Hematopoietic multipotent progenitor cell treated with erythropoietin and hydrocortisone succinate and interleukin-3 and kit ligand, for 4 days (in vitro differentiated cells): ENCODE results near the gene PANK4.

Experiments used
- DNase-seq: peaks from one replicate; pipeline ENCODE4 v3.0.0-alpha.2; 2015

Gene PANK4

GRCh38 chr1:2508751-2509150 is 17.6 kb downstream of the PANK4 start:
- DNase-seq, result no peak

GRCh38 chr1:2508180-2508579 is 18.2 kb downstream of the PANK4 start:
- DNase-seq, result no peak

GRCh38 chr1:2507744-2508155 is 18.6 kb downstream of the PANK4 start:
- no peak for DNase-seq

GRCh38 chr1:2506901-2507565 is 19.4 kb downstream of the PANK4 start:
- DNase-seq, result no peak

- peak; percentile 54 for DNase-seq
These were observed 20.2 kb downstream of the PANK4 start for GRCh38 chr1:2506007-2506860.

GRCh38 chr1:2505461-2505994 is 20.9 kb downstream of the PANK4 start:
- no peak for DNase-seq

GRCh38 chr1:2504949-2505272 is 21.5 kb downstream of the PANK4 start:
- no peak for DNase-seq

DNA sequence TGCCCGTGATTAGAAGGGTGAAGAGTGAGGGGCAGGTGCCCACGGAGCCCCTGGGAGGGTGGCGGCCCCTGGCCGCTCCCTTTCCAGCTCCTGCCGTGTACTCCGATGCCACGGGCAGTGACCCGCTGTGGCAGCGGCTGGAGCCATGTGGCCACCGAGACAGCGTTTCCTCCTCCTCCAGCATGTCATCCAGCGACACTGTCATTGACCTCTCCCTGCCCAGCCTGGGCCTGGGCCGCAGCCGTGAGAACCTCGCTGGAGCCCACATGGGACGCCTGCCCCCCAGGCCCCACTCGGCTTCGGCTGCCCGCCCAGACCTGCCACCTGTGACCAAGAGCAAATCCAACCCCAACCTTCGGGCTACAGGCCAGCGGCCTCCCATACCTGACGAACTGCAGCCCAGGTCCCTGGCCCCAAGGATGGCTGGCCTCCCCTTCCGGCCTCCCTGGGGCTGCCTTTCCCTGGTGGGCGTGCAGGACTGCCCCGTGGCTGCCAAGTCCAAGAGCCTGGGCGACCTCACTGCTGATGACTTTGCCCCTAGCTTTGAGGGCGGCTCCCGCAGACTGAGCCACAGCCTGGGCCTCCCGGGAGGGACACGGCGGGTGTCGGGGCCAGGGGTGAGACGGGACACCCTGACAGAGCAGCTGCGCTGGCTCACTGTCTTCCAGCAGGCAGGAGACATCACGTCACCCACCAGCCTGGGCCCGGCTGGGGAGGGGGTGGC is 22.0 kb downstream of the PANK4 start:
- no peak for DNase-seq

DNA sequence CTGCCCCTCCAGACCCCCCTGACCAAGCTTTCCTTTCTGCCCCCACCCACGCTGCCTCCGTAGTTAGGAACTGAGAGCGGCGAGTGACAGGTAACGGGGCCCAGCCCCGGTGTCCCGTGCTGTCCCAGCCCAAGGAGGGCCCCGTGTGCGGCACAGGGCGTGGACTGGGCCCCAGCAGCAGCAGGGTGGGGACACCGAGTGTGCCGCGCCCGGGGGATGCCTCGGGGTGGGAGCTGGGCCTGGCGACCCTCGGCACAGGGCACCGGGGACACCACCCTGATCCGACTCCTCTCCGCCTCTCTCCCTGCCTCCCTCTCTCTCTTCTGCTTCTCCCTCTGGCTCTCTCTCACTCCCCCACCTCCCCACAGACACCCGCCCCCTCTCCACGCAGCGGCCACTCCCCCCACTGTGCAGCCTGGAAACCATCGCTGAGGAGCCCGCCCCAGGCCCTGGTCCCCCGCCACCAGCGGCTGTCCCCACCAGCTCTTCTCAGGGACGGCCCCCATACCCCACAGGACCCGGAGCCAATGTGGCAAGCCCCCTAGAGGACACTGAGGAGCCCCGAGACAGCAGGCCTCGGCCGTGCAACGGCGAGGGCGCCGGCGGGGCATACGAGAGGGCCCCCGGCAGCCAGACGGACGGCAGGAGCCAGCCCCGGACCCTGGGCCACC is 22.7 kb downstream of the PANK4 start:
- no peak for DNase-seq

DNA sequence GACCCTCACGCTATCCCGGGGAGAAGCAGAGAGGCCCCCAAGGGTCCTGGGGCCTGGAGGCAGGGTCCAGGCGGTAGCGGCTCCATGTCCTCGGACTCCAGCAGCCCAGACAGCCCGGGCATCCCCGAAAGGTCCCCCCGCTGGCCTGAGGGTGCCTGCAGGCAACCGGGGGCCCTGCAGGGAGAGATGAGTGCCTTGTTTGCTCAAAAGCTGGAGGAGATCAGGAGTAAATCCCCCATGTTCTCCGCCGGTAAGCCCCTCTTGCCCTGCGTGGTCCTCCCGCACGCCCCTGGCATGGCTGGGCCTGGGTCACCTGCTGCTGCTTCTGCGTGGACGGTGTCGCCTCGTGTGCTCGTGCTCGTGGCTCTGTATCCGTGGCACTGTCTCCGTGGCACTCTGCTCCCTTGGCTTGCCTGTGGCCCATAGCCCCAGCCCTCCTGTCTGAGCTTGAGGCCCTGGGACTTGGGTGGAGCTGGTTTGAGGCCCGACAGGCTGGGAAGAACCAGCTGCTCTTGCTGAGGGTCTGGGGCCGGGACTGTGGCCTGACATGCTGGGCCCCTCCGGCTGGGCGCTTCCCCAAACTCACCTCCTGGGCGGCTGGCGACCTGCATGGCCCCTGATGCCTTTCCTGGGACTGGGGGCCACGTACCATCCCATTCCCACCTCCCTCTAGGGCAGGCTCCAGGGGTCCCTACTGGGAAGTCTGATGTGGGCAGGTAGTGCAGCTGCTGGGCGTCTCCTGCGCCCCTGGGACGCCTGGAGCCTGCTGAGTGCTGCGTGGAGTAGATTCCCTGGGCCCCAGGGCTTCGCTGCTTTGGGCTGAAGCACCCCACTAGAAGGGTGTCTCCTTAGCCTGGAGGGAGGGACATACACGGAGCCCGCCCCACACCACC is 23.5 kb downstream of the PANK4 start:
- no peak for DNase-seq

- no peak for DNase-seq
These were observed 24.2 kb downstream of the PANK4 start for GRCh38 chr1:2502210-2502609.

DNA sequence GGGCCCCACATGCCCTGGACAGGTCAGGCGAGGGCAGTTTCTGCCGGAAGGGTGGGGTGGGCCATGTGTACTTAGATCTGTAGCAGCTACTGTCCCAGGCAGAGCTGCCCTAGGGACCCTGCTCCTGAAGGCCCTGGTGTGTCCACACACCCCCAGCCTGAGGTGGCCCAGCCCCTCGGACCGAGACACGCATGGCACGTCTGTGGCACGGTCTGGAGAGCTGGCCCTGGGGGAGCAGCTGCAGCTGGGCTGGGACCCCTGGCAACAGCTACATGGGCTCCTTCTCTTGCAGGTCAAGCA is 24.6 kb downstream of the PANK4 start:
- DNase-seq, result no peak

GRCh38 chr1:2501041-2501819 is 25.2 kb downstream of the PANK4 start:
- no peak for DNase-seq

DNA sequence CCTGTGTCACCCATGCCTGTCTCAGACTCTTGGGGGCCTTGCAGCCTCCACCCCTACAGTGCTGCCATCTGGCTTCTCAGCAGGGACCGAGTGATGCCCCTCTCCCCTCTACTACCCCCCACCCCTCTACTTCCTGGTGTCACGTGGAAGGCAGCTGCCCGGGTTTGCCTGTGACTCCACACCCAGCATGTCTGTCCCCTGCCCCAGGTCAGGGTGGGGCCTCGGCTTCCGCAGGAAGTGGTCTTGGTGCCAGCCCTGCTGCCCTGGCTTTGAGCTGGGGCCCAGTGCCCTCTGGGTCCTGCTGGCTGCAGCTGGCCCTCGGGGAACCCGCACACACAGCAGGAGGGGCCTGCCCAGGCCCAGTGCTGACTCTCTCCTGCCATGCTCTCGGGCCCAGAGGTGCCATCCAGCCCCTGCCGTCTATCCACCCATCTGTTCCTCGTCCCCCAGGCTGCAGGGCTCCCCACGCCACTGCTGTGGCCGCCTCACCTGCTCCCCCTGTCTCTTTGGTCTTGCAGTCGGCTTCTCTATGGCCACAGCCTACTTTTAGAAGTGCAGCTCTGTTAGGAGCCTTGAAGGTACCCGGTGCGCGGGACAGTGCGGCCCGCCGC is 26.3 kb downstream of the PANK4 start:
- peak; percentile 62 for DNase-seq

DNA sequence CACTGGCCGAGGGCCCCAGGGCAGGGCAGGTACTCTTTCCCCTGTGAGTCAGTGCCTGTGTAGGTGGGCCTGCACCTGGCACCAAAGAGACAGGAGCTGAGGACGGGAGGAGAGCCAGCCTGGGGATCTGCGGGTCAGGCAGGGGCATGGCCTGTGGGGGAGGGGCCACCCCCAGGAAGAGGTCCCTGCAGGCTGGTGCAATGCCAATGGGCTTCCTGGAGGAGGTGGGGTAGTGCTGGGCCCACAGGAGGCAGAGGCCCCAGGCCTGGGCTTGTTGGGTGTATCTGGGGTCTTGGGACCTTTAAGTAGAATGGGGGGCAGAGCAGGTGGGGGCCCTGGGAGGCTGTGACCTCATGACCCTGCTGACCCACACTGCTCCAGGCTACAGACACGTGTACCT is 27.1 kb downstream of the PANK4 start:
- DNase-seq, result no peak

GRCh38 chr1:2498648-2499047 is 27.7 kb downstream of the PANK4 start:
- DNase-seq, result no peak

DNA sequence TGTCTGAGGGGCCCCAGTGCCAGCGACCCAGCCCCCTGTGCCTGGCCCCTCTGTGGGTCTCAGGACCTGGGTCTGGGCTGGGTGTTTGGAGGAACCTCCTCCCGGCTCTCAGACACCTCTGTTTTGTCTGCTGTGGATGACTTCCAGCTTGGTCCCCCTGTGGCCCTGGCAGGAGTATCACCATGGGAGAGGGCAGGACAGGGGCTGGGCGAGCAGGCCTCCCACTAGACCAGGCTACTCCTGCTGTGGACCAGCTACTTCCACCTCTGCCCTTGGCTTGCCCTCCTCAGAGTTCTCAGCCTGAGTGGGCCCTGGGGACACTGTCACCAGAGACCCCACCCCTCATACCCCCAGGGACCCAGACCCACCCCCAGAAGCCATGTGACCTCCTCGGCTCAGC is 28.5 kb downstream of the PANK4 start:
- DNase-seq, result no peak

GRCh38 chr1:2496746-2497145 is 29.6 kb downstream of the PANK4 start:
- DNase-seq, result no peak

- no peak for DNase-seq
These were observed 30.2 kb downstream of the PANK4 start for GRCh38 chr1:2496087-2496622.

DNA sequence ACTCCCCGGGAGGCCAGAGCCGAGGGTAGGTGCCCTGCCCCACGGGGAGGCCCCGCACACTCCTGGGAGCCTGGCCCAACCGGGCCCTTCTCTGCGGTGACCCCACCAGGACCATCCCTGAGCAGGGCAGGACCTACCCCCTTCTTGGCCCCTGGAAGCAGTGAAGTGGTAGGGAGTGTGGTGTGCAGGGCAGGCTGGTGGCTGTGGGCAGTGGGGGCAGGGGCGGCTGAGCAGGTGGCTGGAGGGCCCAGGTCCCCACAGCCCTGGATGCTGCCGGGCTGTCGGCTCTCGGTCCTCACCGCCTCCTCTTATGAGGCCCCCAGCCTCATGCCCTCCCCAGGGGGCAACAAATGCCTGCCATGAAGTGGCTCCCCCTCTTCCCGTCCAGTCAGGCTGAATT is 30.9 kb downstream of the PANK4 start:
- DNase-seq, result no peak

DNA sequence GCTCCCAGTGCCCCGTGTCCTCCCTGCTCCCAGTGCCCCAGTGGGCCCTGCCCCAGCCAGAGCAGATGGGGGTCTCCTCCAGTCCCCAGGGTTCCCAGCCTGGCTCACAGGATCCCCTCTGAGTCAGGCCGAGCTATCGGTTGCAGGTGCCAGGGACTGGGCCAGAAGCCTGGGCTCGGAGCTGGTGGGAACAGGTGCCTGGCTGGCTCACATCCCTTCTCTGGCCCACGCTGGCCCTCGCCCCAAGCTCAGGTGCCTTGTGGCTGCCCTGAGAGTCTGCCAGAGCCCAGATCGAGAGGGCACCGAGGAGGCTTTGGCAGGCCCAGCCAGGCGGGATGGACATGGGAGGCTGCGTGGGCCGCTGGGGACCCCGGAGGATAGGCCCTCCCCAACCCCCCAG is 31.4 kb downstream of the PANK4 start:
- DNase-seq, result no peak
